Thyroid gland (tissue), 4 donors: ENCODE results near the gene CYP2W1. TPM values are rescaled to one million over a fixed set of nuclear protein-coding genes. Genes with fewer than 3 reads are reported as not detected.
"Not testable (repeated sequence)": the region's sequence is repeated elsewhere in the genome, so short reads cannot be mapped to it uniquely, and the experiment has no call there.

ENCODE experiments used
- DNase-seq, 2 donors: peaks; one replicate each; pipeline ENCODE4 v3.0.0-alpha.2; 2019
- H3K27ac ChIP-seq, 3 donors: fragments of 200-600 bp; sonication (generic); 1 replicate in 2 of 3; 2 replicates in 1 of 3; pipeline ENCODE4 v1.5.1; 2016 to 2019; ENCODE audit warnings: mild to moderate bottlenecking in 1 of 3, moderate library complexity in 1 of 3
- H3K27me3 ChIP-seq: fragments of 200-600 bp; sonication (generic); one replicate; pipeline ENCODE4 v1.5.1; 2019
- H3K36me3 ChIP-seq, 2 donors: fragments of 200-600 bp; sonication (generic); one replicate each; pipeline ENCODE4 v1.5.1; 2016 to 2019
- H3K4me1 ChIP-seq, 2 donors: fragments of 200-600 bp; sonication (generic); one replicate each; pipeline ENCODE4 v1.5.1; 2017 to 2019
- H3K4me3 ChIP-seq, 3 donors: fragments of 200-600 bp; sonication (generic); replicated peaks in 1 of 3; 1 replicate in 2 of 3; 2 replicates in 1 of 3; pipeline ENCODE4 v1.5.1; 2016; ENCODE audit warnings: mild to moderate bottlenecking in 1 of 3
- H3K9me3 ChIP-seq: fragments of 200-600 bp; sonication (generic); one replicate; pipeline ENCODE4 v1.5.1; 2017
- CTCF ChIP-seq, 6 experiments: fragments of 200-600 bp in 3 of 6; fragments of 450-650 bp in 3 of 6; sonication (generic) in 3 of 6; IDR thresholded peaks; one replicate each; pipeline ENCODE4 v1.5.1; 2016 to 2019; ENCODE audit warnings: antibody characterized with exemption in 6 of 6, mild to moderate bottlenecking in 2 of 6, inconsistent platforms in 1 of 6, moderate library complexity in 1 of 6
- POLR2A ChIP-seq, 2 donors: fragments of 450-650 bp; IDR thresholded peaks; one replicate each; pipeline ENCODE4 v1.6.1; 2017; ENCODE audit warnings: antibody characterized with exemption in 2 of 2, mild to moderate bottlenecking in 2 of 2, moderate library complexity in 1 of 2
- WGBS, 2 donors: methylation state at CpG; one replicate each; pipeline ENCODE4 v1.1.5; 2017; 5-methylcytosine and 5-hydroxymethylcytosine counted together
- intact Hi-C: fragments of 100-400 bp; cut with DNase I; formaldehyde crosslinking; loops from one replicate; pipeline ENCODE4 v1.15.1; 2023
- microRNA counts, 2 donors: library from miRNA; unstranded; fragments of <30 nt; microRNA quantifications; one replicate each; lab custom pipeline; 2016 to 2017
- microRNA-seq: library from miRNA; unstranded; fragments of <30 nt; microRNA quantifications from one replicate; pipeline ENCODE4, GENCODE V29; 2016
- small RNA-seq: library from RNA; depleted of rRNA; stranded (forward); fragments of <200 nt; gene quantifications from one replicate; pipeline ENCODE3, GENCODE V24; 2016
- total RNA-seq, 4 donors: library from RNA; depleted of rRNA; stranded (reverse); fragments of >200 nt; gene quantifications; one replicate each; pipeline ENCODE4 v1.2.3, GENCODE V29; 2016

CYP2W1 gene
- total RNA-seq, 4 donors from 2014 or later: not detected

GRCh38 chr7:1031716-1032455 is 48.9 kb downstream of the CYP2W1 start:
- intact Hi-C loops: no loop called here
- TF ChIP-seq POLR2A (IDR thresholded peaks at IDR 0.05): no peak
- no peak for TF ChIP-seq CTCF (IDR thresholded peaks at IDR 0.05)
- H3K36me3 ChIP-seq: no peaks in the 10 kb centered on the region
- no peak overlapping the region for H3K27ac ChIP-seq
- 95 to 96% methylated on average over 23 to 28 of the region's 33 CpGs for WGBS, 2 donors
- H3K27me3 ChIP-seq: no peaks in the 10 kb centered on the region
- DNase-seq: no peak
- no peaks in the 10 kb centered on the region for H3K9me3 ChIP-seq
- H3K4me3 ChIP-seq: no peak overlapping the region
- peaks cover 8 to 19% of the 10 kb centered on the region in 2 donors for H3K4me1 ChIP-seq

GRCh38 chr7:1032536-1033181 is 49.7 kb downstream of the CYP2W1 start:
- Histone ChIP-seq H3K27ac (no peak overlapping the region), H3K9me3 (no peaks in the 10 kb centered on the region), H3K4me1 (peaks cover 8 to 13% of the 10 kb centered on the region in 2 donors), H3K36me3 (no peaks in the 10 kb centered on the region), H3K27me3 (no peaks in the 10 kb centered on the region), H3K4me3 (no peak overlapping the region)
- DNase-seq: no peak
- TF ChIP-seq POLR2A (IDR thresholded peaks at IDR 0.05) (no peak), CTCF (IDR thresholded peaks at IDR 0.05) (no peak)
- intact Hi-C loops: no loop called here
- 93 to 95% methylated on average over 15 to 18 of the region's 25 CpGs for WGBS, 2 donors

GRCh38 chr7:1033546-1034145 is 50.7 kb downstream of the CYP2W1 start:
- WGBS, 2 donors: 92 to 93% methylated on average over 20 of the region's 20 CpGs
- Histone ChIP-seq H3K27me3 (no peaks in the 10 kb centered on the region), H3K27ac (no peak overlapping the region), H3K9me3 (no peaks in the 10 kb centered on the region), H3K4me1 (peaks cover 5 to 10% of the 10 kb centered on the region in 2 donors), H3K36me3 (no peaks in the 10 kb centered on the region), H3K4me3 (no peak overlapping the region)
- DNase-seq: no peak
- intact Hi-C loops: no loop called here
- TF ChIP-seq POLR2A (IDR thresholded peaks at IDR 0.05) (no peak), CTCF (IDR thresholded peaks at IDR 0.05) (no peak)

- intact Hi-C loops: not testable (repeated sequence)
- 96 to 100% methylated on average over 1 of the region's 1 CpG for WGBS, 2 donors
Measured at GRCh38 chr7:1034769-1035168, 51.8 kb downstream of the CYP2W1 start.

GRCh38 chr7:1036164-1036928 is 53.4 kb downstream of the CYP2W1 start:
- H3K36me3 ChIP-seq, DNase-seq, H3K4me1 ChIP-seq, H3K27me3 ChIP-seq, intact Hi-C loops, H3K9me3 ChIP-seq, H3K4me3 ChIP-seq, H3K27ac ChIP-seq: not testable (repeated sequence)
- WGBS, 2 donors: 95 to 97% methylated on average over 40 of the region's 40 CpGs

More at GRCh38 chr7:1034769-1035168, 51.8 kb downstream of the CYP2W1 start:
- H3K4me1 ChIP-seq, H3K36me3 ChIP-seq, DNase-seq, H3K27ac ChIP-seq, H3K4me3 ChIP-seq, H3K9me3 ChIP-seq, H3K27me3 ChIP-seq: not testable (repeated sequence)

MicroRNA genes within 50 kb of the gene (microRNA counts, 767-probe panel; counts per million panel counts)
- microRNA hsa-miR-339-3p (lab: Ali Mortazavi, UCI) (0 counts per million in 2 donors), microRNA hsa-miR-339-5p (lab: Ali Mortazavi, UCI) (0 to 839 counts per million in 2 donors)

Small RNA genes lying within 50 kb of the gene (microRNA-seq; reads per million reads assigned to microRNA genes)
- gene MIR339: 749 reads per million, percentile 76 among the genes with 10 or more reads in this experiment

Small RNA genes lying within 50 kb of the gene (small RNA-seq; reads per million reads assigned to genes)
- gene MIR339: 0.47 reads per million

Other genes starting within 250 kb of the CYP2W1 start
- gene SUN1, start 150.7 kb upstream of the CYP2W1 start, total RNA-seq: 100 to 1,000 TPM; 146 to 260 (median 186) TPM
- 10 to 100 TPM; 29.2 to 38.7 (median 34.3) TPM for gene GET4, start 106.6 kb upstream of the CYP2W1 start, total RNA-seq
- 10 to 100 TPM; 11.7 to 29.9 (median 23.4) TPM for gene ADAP1, start 28.5 kb upstream of the CYP2W1 start, total RNA-seq
- gene COX19, start 7.6 kb upstream of the CYP2W1 start, total RNA-seq: 10 to 100 TPM in 3 of 4 donors, 1 to 10 TPM in 1; 8.2 to 28.2 (median 17.8) TPM
- gene GPR146, start 61.4 kb downstream of the CYP2W1 start, total RNA-seq: 10 to 100 TPM in 3 of 4 donors, 1 to 10 TPM in 1; 8.7 to 49.4 (median 32.7) TPM
- gene GPER1, start 104.9 kb downstream of the CYP2W1 start, total RNA-seq: 10 to 100 TPM; 12.5 to 29.2 (median 21.2) TPM
- 10 to 100 TPM; 27.5 to 57.0 (median 37.4) TPM for gene ZFAND2A, start 177.0 kb downstream of the CYP2W1 start, total RNA-seq
- gene UNCX, start 249.7 kb downstream of the CYP2W1 start, total RNA-seq: not detected